HUES64 (cell line): ENCODE data around the gene CMTM8.

Experiments
- H3K27ac ChIP-seq: 2 replicates; pipeline ENCODE4 v1.7.0; 2013; ENCODE audit warnings: low read depth, low read length, inconsistent platforms
- H3K27me3 ChIP-seq: 2 replicates; pipeline ENCODE4 v1.6.1; 2013; ENCODE audit warnings: mild to moderate bottlenecking, low read length; ENCODE audit not compliant: insufficient read depth
- H3K36me3 ChIP-seq: 2 replicates; pipeline ENCODE4 v1.6.1; 2013; ENCODE audit warnings: mild to moderate bottlenecking, low read length; ENCODE audit not compliant: insufficient read depth
- H3K4me1 ChIP-seq: 2 replicates; pipeline ENCODE4 v1.6.1; 2013; ENCODE audit warnings: mild to moderate bottlenecking, low read length, moderate library complexity; ENCODE audit not compliant: insufficient read depth
- H3K4me3 ChIP-seq: 2 replicates; pipeline ENCODE4 v1.5.1; 2013; ENCODE audit warnings: mild to moderate bottlenecking, low read length, moderate library complexity
- H3K9ac ChIP-seq: 2 replicates; pipeline ENCODE4 v1.6.1; 2013; ENCODE audit warnings: mild to moderate bottlenecking, low read depth, low read length
- H3K9me3 ChIP-seq: 2 replicates; pipeline ENCODE4 v1.6.1; 2013; ENCODE audit warnings: low read depth, low read length; ENCODE audit not compliant: insufficient read depth
- whole genome bisulfite sequencing: fragments of 150-250, 120-280 bp; methylation state at CpG from one replicate; pipeline ENCODE4 v1.1.7; 2013; ENCODE audit warnings: missing lambda C conversion rate; 5-methylcytosine and 5-hydroxymethylcytosine counted together

Gene CMTM8

DNA sequence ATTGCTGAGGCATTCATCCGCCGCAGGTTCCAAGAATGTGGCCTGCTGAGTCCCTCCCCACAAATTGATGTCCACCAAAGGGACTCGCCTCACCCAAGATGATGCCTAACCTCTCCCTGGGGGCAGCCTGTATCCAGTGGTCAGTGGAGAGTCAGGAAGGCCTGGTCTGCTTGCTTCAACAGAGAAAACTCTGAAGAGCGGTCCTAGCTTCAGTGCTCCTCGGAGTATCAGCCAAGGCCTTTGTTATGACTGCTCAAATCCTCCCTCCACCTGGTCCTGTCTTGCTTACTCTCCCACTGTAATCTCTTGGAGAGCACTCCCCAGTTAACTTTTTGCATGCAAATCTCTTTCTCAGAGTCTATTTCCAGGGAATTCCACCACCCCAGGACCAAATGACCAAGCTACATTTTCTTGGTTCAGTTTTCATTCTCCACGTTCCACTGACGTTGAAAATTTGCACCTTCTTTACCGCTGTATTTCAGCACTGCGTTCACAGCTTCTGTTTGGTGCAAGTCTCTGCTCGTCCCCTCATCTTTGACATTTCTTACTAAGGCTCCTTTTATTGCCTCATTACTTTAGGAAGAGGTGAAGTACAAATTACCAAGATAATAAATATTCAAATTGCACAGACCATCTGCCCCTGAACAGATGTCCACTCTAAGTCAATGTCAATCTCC, 175.5 kb downstream of the CMTM8 start:
- H3K4me1 ChIP-seq: peaks cover 36% of the 10 kb centered on the region
- no peaks in the 10 kb centered on the region for H3K36me3 ChIP-seq
- peak overlapping the region; percentile 61; the same call in 1 of the 2 replicates for H3K27ac ChIP-seq

DNA sequence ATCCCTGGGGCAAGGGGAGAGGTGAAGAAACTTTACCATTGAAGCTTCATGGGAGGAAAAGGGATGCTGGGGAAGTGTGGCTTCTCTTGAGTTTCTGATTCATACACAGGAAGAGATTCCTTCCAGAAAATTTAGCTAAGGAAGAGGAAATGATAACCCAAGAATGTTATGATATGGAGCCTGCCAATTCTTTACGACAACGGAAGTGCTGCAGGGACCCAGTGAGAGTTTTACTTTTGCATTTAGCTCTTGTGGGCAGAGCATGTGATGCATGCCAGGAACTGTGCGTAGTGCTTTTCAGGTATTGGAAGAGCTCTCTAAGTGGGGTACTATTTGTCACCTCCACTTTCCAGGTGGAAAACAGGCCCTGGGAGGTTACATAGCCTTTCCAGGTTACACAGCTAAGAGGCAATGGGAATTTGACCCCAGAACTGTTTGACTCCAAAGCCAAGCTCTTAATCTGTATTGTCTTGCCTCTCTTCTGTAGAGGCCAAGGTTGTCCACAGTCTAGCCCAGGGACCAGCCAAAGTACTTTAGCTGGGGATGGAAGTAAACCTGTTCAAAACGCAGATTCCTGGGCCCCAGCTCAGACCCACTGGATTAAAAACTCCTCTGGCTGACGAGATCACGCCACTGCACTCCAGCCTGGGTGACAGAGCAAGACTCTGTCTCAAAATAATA, 176.2 kb downstream of the CMTM8 start:
- H3K36me3 ChIP-seq: no peaks in the 10 kb centered on the region
- H3K4me3 ChIP-seq: no peak overlapping the region
- 91% methylated on average over 6 of the region's 6 CpGs for WGBS
- H3K27ac ChIP-seq: peak overlapping the region; percentile 61; the same call in 1 of the 2 replicates
- H3K9me3 ChIP-seq: peaks cover 5% of the 10 kb centered on the region; the same call in 1 of the 2 replicates
- peaks cover 32% of the 10 kb centered on the region for H3K4me1 ChIP-seq
- H3K9ac ChIP-seq: no peak overlapping the region
- H3K27me3 ChIP-seq: no peaks in the 10 kb centered on the region

More for the DNA sequence above, 175.5 kb downstream of the CMTM8 start:
- H3K9me3 ChIP-seq: 0 out of 2 replicates have a peak, but pooled peaks cover under 1% of the 10 kb centered on the region
- WGBS: 71% methylated on average over 10 of the region's 10 CpGs
- H3K27me3 ChIP-seq: no peaks in the 10 kb centered on the region
- no peak overlapping the region for H3K9ac ChIP-seq
- no peak overlapping the region for H3K4me3 ChIP-seq

DNA sequence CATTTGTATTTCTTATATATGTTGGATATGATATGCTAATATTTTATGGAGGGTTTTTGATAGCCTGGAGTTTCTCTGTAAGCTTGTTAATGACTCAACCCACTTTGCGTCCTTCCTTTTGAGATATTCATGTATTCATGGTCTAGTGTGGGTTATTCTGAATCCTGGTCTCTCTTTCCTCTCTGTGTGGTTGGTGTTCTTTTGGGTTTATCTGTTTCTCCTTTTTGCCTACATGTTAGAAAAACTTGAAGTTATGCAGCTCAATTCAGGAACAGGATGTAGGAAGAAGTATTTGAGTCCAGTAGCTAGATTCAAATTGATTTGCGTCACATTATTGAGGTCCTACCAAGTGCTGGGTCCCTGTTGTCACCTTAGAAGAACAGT, 181.3 kb downstream of the CMTM8 start:
- Histone ChIP-seq H3K9ac (peak overlapping the region; percentile 13; the same call in 1 of the 2 replicates), H3K27ac (peak overlapping the region; percentile 68), H3K27me3 (no peaks in the 10 kb centered on the region), H3K36me3 (no peaks in the 10 kb centered on the region), H3K4me3 (no peak overlapping the region), H3K9me3 (peaks cover 5% of the 10 kb centered on the region; the same call in 1 of the 2 replicates), H3K4me1 (peaks cover 19% of the 10 kb centered on the region)
- 97% methylated on average over 2 of the region's 2 CpGs for WGBS
